ENCODE data around the gene MPPED1.

Gene MPPED1

DNA sequence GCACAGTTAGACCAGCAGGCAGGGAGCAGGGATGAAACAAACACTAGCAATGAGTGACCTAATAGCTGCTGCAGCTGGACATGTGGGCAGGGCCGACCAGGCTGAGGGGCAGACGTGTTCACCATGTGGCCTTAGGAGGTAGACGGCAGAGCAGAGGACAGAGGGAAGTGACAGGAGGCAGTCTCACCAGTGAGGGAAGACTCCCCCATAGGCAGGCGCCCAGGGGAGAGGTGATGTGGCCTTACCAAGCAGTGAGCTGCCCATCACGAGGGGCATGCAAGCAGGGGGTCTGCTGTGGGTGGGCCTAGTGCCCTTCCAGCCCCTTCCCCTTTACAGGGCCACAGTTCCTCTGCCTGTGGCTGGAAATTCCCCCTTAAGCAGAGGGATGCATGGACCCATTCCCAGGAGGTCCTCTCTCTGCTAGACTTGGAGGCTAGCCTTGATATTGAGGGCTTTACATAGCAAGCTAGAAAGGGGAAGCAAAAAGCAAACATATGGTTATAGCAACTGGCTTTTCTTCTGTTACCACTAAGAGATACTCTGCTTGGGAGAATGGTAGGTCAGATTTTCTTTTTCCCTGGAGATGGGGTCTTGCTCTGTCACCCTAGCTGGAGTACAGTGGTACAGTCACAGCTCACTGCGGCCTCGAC is 67.6 kb downstream of the MPPED1 start:
- no peak for DNase-seq

DNA sequence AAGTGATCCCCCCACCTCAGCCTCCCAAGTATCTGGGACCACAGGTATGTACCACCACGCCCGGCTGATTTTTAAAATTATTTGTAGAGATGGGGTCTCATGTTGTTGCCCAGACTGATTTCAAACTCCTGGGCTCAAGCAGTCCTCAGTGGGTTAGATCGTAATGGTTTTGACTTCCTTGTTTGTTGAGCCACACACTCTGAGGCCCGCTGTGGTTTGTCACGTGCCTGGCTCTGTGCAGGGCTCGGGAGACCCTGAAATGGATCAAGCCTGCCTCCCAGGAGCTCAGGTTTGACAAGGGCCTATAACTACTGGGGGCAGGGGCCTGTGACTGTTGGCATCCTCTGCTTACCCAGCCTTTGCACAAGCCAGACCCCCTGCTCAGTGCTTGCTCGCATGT is 68.1 kb downstream of the MPPED1 start:
- DNase-seq: no peak

DNA sequence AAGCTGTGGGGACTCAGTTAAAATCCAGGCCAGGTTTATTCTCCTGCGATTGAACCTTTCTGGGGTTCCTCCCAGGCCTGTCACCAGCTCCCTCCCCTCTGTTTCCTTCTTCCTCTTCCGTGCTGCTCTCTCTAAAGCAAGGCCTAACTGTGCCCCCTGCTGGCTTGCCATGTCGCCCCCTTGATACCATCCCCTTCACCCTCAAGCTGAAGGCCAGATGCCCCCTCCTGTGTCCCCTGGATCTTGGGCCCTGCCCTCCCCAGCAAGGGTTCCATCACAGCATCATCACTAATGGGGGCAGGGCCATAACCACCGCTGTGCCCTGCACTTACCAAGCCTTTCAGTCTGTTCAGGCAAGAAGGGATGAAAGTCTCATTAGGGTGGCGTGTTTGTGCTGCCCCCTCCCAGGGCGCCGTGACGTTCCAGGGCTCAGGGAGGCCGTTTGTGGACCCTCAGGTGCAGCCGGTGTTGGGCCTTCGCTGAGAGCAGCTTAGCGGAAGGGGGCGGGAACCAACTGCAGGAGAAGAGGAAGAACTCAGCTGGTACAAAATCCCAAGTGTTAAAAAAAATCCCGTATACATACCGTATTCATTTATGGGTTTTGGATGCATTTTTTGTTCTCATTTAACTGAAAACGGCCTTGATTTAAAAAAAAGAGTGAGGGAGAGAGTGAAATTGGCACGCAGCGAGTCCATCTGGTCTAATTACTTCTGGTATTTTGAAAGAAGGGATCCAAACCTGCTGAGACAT is 69.9 kb downstream of the MPPED1 start:
- no peak for DNase-seq

DNA sequence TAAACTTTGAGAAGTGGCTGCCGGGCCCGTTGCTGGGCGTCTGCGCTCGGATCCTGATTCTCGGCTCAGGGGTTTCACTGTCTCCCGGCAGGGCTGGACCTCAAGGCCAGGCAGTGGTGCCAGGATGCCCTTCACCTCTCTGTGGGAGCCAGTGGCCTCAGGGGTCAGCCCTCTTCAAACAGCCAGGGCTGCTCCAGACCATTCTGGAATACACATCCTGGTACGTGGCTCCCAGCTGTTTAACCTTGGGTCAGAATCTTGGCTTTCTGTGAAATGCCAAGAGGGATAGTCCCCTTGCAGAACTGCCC is 70.5 kb downstream of the MPPED1 start:
- DNase-seq: no peak

DNA sequence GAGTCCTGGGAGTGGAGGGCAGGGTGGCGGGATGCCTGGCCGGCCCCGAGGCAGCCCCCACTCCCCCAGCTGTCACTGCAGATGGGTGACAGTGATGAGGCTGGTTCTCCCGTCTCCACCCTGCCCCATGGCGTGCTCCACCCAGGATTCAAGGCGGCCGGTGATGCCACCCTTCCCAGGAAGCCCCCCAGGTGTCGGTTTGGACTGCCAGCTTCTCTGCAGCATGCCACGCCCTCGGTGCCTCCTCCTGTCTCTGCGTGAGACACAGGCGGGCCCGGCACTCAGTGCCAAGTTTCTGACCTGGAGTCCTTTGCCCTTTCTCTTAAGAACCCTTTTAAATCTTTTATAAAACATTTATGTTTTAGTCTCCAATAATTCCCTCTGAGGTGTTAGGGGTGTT is 71.5 kb downstream of the MPPED1 start:
- DNase-seq: no peak

DNA sequence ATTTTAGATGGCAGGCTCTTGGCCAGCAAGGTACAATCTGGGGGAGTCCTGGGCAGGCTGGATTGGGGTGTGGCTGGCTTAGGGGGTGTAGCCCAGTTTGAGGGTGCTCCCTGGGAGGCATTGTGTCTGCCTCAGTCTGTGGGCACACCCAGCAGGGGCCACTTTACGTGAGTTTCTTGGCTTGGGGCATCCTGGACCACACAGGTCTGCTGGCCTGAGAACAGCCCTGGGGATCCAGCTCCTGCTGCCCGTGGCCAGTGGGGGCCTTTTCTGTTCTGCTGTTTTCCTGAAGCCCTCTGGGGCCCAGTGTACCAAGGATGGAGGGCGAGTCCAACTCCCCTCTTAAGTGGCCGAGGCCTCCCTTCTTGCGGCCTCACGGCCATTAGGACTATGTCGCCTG is 71.9 kb downstream of the MPPED1 start:
- no peak for DNase-seq

DNA sequence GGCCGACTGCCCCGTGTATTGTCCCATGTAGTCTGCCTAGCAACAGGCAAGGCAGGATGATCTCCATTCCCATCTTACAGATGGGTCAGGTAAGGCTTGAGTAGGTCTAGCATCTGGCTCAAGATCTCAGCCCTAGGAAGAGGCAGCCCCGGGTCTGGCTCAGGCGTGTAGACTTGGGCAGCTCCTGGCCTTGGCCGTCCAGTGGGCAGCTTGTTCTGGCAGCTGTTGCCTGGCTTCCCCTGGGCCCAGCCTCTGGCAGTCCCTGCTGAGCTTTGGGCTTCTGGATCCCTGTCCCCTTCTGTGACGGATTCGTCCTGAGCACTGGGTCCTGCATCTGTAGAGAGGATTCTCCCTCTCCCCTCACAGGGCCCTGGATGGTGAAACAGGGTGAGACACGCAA is 72.4 kb downstream of the MPPED1 start:
- no peak for DNase-seq

DNA sequence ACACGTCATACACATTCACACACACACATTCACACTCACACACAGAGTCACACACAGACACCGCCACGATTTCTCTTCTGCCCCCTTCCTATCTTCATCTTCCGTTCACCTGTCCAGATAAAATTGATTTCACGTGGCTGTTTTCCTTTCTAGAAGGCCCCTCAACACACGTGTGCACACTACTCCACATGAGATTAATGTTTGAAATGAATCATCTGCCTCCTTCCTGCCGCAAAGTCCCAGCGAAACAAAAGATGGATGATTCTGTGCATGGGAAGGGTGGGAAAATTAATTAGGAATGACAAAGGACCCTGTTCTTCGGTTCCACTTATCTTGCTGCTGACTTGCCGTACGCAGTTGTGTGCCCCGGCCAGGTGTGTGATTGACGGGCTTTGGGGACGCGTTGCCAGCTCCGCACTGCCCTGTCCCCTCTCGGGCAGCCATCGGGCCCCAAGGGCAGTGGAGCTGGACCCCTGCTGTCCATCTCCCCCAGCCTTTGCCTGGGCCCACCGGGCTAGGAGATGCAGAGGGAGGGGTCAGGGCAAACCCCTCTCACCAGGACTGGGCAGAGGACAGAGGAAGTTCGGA is 73.8 kb downstream of the MPPED1 start:
- no peak for DNase-seq

DNA sequence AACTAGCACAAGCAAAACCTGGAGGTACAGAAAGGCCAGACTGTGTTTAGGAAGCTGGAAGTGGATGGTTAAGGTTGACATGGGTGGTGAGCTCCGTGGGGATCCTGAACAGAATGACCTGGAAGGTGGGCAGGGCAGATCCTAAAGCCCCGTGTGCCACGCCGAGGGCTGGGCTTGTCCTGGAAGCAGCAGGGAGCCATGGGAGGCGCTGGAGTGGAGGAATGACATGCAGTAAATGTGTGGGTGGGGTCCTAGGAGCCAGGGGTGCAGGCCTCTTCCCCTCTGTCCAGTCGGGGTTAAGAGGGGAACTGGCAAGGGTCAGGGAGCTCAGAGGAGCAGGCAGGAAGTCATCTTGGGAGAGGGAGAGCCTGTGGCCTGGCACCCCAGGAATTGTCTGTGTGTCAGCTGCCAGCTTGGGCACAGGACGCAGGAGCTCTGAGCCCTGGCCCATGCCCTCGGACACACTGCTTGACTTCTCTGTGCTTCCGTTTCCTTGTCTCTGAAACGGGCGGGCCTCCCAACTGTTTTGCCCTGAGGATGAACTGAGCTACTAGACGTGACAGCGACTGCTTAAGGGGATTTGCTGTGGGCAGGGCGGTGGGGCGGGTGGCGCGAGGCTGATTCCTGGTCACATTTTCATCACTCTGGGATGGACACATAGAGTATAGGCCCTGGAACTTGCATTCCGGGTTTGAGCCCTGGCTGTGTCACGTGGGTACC is 75.7 kb downstream of the MPPED1 start:
- no peak for DNase-seq

DNA sequence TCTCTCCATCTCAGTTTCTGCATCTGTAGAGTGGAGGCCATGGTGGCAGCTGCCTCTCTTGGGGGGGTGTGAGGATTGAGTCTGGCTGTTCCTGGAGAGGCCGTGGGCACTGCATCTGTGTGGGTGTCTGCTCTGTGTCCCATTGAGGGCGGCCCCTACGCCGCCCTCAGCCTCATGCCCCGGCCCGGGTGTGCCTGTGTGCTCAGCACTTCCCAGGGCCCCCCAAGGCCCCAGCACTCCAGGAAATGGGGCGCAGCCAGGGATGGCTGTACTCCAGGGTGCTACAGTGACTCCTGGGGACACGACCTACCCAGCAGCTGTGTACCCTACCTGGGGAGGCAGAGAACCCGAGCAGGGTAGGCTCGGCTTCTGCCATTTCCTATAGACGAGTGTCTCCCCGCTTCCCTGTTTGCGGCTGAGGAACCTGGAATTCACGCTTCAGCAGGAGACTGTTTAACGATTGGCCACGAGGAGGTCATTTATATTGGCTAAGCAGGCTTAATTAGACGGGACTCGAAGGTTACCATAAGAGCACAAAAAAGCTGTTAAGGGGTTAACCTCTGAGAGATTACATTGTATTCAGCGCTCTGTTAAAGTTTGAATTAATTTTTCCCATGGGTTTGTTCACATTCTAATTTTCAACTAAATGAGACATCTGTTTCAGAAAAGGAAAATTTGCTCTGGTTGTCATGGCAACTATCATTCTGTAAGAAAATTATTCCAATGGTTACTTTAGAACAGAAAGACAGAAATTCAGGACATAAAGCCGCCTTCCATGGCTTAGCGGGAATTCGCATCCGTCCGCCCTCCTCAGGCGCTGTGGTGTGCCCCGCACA is 76.4 kb downstream of the MPPED1 start:
- DNase-seq: no peak

DNA sequence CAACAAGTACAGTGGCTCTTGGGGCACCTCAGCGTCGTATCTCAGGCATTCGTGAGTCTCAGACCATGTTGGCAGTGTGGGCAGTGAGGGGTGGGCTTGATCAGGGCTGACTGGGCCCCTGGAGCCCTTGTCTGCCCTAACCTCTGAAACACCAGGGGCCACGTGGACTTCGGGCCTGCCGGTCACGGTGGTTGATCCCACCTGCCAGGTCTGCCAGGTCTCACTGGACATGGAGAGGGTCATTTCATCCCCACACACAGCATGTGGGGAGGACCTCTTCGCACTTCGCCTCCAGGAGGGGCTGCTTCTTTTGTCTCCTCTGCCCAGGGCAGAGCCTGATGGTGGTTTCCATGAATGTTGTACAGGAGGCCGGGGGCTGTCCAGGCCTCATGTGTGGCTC is 77.1 kb downstream of the MPPED1 start:
- DNase-seq: no peak

DNA sequence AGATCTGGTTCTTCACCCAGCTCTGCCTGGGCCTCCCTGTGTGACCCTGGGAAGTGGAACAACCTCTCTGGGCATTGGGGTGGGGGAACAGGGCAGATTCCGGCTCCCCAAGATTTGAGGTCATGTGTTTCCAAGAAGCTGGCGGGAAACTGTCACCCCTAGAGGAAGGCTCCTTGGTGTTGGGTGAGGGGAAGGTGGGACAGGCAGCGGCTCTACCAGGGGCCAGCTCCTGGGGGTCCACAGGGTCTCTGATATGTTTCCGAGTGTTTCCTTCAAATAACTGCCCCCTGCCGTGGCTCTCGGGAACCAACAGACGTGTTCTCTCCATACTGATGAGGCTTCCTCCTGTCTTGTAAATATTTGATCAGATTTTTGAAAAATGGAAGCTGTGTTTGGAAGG is 78.5 kb downstream of the MPPED1 start:
- DNase-seq: no peak

DNA sequence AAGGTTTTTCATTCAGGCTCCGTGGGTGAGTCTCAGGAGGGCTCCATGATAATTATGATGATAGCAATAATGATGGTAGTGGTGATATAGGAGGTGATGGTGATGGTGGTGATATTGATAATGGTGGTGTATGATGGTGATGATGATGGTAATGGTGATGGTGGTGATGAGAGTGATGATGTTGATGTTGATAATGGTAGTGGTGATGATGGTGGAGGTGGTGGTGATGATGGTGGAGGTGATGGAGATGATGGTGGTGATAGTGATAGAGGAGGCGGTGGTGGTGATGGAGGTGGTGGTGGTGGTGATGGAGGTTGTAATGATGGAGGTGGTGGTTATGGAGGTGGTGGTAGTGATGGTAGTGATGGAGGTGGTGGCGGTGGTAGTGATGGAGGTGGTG is 79.4 kb downstream of the MPPED1 start:
- DNase-seq: no peak

DNA sequence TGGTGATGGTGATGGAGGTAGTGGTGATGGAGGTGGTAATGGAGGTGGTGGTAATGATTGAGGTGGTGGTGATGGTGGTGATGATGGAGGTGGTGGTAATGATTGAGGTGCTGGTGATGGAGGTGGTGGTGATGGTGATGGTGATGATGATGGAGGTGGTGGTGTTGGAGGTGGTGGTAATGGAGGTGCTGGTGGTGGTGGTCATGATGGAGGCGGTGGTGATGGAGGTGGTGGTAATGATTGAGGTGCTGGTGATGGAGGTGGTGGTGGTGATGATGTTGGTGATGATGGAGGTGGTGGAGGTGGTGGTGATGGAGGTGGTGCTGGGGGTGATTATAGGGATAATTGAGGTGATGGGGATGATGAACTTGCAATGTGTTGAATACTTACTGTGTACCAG is 79.9 kb downstream of the MPPED1 start:
- no peak for DNase-seq

DNA sequence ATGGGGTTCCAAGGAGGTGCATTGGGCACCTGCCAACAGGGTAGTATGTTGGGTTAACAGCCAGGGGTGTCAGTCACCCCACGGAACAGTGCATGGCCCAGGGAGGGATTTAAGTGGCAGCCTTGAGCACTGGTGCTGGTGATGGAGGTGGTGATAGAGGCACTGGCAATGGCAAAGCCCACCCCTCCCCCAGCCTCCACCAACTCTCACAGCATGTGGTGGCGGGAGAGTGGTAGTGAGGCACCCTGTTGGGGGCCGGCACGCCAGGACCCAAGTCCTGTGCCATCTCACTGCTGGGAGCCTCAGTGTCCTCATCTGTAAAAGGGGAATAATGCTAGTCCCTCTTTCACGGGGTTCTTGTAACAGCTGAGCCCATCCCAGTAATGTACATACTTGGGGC is 81.5 kb downstream of the MPPED1 start:
- no peak for DNase-seq

DNA sequence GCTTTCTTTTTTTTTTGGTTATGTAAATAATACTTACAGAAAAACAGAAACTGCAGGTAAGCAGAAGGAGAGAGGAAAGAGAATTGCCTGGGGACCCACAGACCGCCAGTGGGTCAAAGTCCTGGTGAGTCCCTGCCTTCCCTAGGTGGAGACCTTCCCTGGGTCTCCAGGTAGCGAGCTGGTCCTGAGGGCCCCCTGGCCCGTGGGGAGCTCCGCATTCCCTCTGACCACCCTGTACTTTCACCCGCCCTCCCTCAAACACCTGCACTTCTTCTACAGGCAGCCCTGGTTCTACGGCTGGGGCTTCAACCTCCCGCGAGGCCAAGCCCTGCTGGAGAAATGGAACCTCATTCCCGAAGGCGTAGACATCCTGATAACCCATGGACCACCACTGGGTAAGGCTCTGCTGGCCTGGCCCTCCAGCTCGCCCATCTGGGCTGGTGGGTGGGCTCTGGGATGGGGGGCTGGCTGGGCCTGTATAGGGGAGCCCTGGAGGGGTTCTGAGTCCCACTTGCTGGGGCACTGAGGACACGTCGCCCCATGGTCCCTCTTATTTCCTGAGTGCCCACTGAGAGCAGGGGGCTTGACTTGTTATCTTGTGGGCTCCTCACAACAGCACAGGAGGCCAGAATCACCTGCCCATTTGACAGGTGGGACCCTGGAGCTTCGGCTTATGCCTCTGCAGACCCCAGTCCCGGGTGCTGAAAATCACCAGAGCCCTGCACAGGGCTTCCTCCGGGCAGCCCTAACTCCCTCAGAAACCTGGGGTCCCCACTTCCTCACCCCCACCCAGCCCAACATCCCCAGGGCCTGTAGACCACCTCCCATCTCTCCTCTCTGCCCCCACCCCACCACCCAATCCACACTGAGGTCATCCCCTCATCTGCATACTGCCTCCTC is 86.4 kb downstream of the MPPED1 start:
- DNase-seq: no peak

DNA sequence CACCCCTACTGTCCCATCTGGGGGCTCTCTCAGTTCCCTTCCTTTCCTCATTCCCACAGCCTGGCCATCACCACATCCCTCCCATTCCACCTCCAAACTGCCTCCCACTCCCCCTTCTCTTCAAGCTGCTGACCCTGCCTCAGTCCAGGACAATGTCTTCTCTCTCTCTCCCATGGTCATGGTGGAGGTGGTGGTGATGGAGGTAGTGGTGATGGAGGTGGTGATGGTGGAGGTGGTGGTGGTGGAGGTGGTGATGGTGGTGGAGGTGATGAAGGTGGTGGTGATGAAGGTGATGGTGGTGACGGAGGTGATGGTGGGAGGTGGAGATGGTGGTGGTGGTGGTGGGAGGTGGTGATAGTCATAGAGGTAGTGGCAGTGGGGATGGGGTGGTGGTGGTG is 87.0 kb downstream of the MPPED1 start:
- DNase-seq: no peak

DNA sequence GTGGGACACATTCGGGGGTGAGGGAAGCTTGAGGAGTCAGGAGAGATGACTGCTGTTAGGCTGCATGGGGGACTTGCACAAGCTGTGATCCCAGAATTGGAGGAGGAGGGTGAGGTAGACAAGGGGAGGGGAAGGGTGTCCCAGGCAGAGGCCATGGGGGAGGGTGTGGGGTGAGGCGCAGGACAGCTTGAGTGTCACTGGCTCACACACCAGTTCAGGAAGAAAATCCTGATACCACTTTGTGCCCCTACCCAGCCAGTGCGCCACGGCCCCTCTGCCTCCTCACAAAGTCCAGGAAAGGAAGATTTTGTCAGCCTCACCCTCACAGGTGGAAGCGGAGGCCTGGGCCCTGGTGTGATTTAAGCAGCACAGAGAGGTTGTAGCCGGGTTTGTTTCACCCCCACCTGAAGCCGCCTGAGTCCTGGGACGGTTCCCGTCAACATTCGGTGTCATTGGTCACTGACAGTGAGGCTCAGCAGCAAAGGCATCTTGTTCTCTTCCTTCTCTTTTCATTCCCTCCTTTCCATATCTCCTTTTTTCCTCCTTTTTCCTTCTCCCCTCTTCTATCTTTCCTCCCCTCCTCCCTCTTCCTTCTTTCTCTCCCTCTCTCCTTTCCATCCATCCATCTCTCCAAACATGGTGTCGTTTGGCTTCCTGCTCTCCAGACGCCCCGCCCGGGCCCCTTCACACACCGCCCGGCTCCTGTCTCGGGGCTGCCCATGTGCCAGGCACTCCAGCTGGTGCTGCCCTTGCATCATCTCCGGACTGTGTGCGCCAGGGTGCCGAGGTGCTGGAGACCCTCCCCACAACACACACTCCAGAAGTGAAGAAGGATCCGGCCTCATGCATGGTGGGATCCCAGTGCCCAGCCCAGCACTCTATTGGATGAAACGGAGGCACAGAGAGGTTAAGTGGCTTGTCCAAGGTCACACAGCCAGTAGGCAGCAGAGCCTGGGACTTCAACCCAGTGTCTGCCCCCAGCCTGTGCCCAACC is 89.3 kb downstream of the MPPED1 start:
- DNase-seq: no peak

DNA sequence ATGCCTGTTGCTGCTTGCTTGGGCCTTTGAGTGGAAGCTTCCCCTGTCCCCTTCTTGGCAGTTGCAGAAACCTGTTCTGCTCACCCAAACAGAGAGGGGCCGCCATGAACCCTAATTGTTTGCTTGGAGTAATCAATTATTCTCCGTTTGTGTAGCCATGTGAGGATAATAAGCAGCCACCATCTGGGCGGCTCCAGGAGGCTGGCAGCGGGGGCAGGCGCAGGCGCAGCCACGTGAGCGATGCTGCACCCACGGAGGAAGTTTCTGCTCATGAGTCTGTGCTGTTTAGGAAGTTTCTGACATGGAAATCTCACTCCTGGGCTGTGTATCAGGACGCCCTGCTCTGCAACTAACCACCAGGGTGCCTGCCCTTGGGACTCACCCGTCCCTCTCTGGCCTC is 90.1 kb downstream of the MPPED1 start:
- no peak for DNase-seq

DNA sequence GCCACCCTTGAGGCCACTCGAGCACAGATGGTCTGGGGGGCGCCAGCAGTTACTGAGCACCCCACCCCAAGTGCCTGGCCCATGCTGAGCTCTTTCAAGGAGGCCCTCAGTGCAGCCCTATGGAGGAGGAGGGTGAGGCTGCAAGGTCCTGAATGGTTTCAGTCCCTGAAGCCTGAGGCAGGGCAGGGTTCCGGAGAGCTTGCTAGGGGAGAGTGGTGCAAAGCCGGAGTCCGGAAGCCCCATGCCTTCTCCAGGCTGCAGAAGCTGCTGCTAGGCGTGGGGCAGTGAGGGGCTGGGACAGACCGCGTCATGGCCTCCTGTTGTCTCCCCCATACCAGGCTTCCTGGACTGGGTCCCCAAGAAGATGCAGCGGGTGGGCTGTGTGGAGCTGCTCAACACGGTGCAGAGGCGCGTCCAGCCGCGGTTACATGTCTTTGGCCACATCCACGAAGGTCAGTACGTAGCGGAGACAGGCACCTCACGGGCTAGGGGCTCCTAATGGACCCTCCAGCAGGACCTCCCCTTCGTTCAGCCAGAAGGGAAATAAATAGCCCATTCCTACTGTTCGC is 90.6 kb downstream of the MPPED1 start:
- no peak for DNase-seq

Measured in activated effector memory CD4-positive, alpha-beta T cell treated with Interleukin-2 at 50 U/mL for 16 hours (primary cell).